ENCODE results near the gene SLC6A3.

DNA sequence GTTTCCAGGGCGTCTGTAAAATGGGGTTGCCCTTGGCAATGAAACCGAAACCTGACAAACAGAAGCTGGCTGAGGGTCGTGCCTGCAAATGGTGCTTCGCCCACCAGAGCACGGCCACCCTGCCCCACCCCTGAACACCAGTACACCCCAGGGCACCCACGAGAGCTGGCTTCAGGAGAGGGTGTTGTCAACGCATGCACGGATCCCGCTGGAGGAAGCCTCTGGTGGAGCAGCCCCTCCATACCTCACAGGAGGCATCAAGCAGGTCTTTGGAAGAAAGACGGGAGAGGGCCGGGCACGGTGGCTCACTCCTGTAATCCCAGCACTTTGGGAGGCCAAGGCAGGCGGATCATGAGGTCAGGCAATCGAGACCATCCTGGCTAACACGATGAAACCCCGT is 8.6 kb downstream of the SLC6A3 start:
- TF ChIP-seq POLR2A (conservative IDR thresholded peaks at IDR 0.05) (no peak), MAFK (IDR thresholded peaks at IDR 0.05; ENCODE audit: low read length) (no peak), ZNF282 (CRISPR knock-in tag; IDR thresholded peaks at IDR 0.05) (no peak), ZBTB1 (CRISPR knock-in tag; IDR thresholded peaks at IDR 0.05; ENCODE audit: borderline replicate concordance, low read depth) (no peak), POLR2AphosphoS5 (IDR thresholded peaks at IDR 0.05; ENCODE audit: control insufficient read depth, insufficient read depth, low read depth, low read length) (no peak)
- TF ChIP-seq, protein P1, sequence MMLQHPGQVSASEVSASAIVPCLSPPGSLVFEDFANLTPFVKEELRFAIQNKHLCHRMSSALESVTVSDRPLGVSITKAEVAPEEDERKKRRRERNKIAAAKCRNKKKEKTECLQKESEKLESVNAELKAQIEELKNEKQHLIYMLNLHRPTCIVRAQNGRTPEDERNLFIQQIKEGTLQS (IDR thresholded peaks at IDR 0.05), result no peak
- TF ChIP-seq, protein P1 (CRISPR knock-in tag; conservative IDR thresholded peaks at IDR 0.05), result no peak
- TF ChIP-seq, protein P2, sequence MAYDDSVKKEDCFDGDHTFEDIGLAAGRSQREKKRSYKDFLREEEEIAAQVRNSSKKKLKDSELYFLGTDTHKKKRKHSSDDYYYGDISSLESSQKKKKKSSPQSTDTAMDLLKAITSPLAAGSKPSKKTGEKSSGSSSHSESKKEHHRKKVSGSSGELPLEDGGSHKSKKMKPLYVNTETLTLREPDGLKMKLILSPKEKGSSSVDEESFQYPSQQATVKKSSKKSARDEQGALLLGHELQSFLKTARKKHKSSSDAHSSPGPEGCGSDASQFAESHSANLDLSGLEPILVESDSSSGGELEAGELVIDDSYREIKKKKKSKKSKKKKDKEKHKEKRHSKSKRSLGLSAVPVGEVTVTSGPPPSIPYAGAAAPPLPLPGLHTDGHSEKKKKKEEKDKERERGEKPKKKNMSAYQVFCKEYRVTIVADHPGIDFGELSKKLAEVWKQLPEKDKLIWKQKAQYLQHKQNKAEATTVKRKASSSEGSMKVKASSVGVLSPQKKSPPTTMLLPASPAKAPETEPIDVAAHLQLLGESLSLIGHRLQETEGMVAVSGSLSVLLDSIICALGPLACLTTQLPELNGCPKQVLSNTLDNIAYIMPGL (CRISPR knock-in tag; IDR thresholded peaks at IDR 0.05), result no peak
